Kidney (tissue), 14 donors: ENCODE results near the gene OR2S2. TPM values are rescaled to one million over a fixed set of nuclear protein-coding genes. Genes with fewer than 3 reads are reported as not detected.
"Not testable (repeated sequence)": the region's sequence is repeated elsewhere in the genome, so short reads cannot be mapped to it uniquely, and the experiment has no call there.

Source experiments
- DNase-seq, 5 donors: peaks; one replicate each; pipeline ENCODE4 v3.0.0-alpha.2; 2013 to 2020
- FAIRE-seq: peaks from 2 replicates; lab custom pipeline; 2012; peaks lifted over from hg19 to GRCh38; lab: Jason Lieb, UNC
- H3K27ac ChIP-seq, 2 donors: one replicate each; pipeline ENCODE4 v1.7.0; 2013; ENCODE audit warnings: low read depth in 2 of 2, low read length in 2 of 2, inconsistent platforms in 1 of 2
- H3K27me3 ChIP-seq: one replicate; pipeline ENCODE4 v1.7.1; 2013; ENCODE audit warnings: low read length, inconsistent platforms; ENCODE audit not compliant: control insufficient read depth, insufficient read depth
- H3K36me3 ChIP-seq, 3 donors: one replicate each; pipeline versions ENCODE4 v1.7.0 to v1.7.1; 2013; ENCODE audit warnings: low read length in 3 of 3, control low read depth in 1 of 3, inconsistent platforms in 1 of 3; ENCODE audit not compliant: insufficient read depth in 3 of 3, control insufficient read depth in 2 of 3
- H3K4me1 ChIP-seq, 3 donors: one replicate each; pipeline versions ENCODE4 v1.7.0 to v1.7.1; 2013; ENCODE audit warnings: low read length in 3 of 3, inconsistent platforms in 1 of 3, low read depth in 1 of 3; ENCODE audit not compliant: control insufficient read depth in 2 of 3, insufficient read depth in 2 of 3
- H3K4me3 ChIP-seq, 3 donors: one replicate each; pipeline versions ENCODE4 v1.7.0 to v1.8.1; 2013; ENCODE audit warnings: low read length in 3 of 3, control low read depth in 1 of 3, inconsistent platforms in 1 of 3
- H3K9ac ChIP-seq, 3 donors: one replicate each; pipeline versions ENCODE4 v1.7.0 to v1.7.1; 2013; ENCODE audit warnings: low read length in 3 of 3, control low read depth in 1 of 3, inconsistent platforms in 1 of 3
- H3K9me3 ChIP-seq, 3 donors: one replicate each; pipeline versions ENCODE4 v1.7.0 to v1.7.1; 2013; ENCODE audit warnings: low read length in 3 of 3, control low read depth in 1 of 3, inconsistent platforms in 1 of 3; ENCODE audit not compliant: control insufficient read depth in 2 of 3, insufficient read depth in 1 of 3
- intact Hi-C: fragments of 100-400 bp; cut with DNase I; formaldehyde crosslinking; loops from one replicate; pipeline ENCODE4 v1.11.1; 2022
- polyA plus RNA-seq: library from polyadenylated mRNA; stranded (reverse); fragments of 350-450 nt; fragmentation: Illumina TruSeq; extraction: RNeasy Lipid Tissue Mini Kit (QIAGEN cat#74804); gene quantifications from one replicate; pipeline ENCODE4 v1.2.3, GENCODE V29; 2014; ENCODE audit warnings: low read depth, low replicate concordance; ENCODE audit not compliant: insufficient read depth
- total RNA-seq: library from RNA; stranded (reverse); fragmentation: NEBNext Ultra II Directional; extraction: Animal tissue kit (Norgen Biotek cat#: 25700); gene quantifications from one replicate; pipeline ENCODE4 v1.2.1, GENCODE V29; 2021
- TF ChIP-seq, protein P1 (sequence below): IDR thresholded peaks from 3 replicates; pipeline ENCODE4 v1.5.1; 2012; ENCODE audit warnings: mild to moderate bottlenecking, moderate library complexity, borderline replicate concordance; ENCODE audit not compliant: insufficient read depth; ENCODE audit errors: extremely low read depth
- donor health status: control.
- donor health status: control.
- donor health status: control.
- donor health status: control.
- donor health status: control.
- donor health status: DM: yes; HTN: yes; CAD: no.
- donor health status: Normal renal cell carcinoma (clear cell type).

OR2S2 gene
- total and polyA plus RNA-seq, 2 donors from 2014 or later, result not detected

DNA sequence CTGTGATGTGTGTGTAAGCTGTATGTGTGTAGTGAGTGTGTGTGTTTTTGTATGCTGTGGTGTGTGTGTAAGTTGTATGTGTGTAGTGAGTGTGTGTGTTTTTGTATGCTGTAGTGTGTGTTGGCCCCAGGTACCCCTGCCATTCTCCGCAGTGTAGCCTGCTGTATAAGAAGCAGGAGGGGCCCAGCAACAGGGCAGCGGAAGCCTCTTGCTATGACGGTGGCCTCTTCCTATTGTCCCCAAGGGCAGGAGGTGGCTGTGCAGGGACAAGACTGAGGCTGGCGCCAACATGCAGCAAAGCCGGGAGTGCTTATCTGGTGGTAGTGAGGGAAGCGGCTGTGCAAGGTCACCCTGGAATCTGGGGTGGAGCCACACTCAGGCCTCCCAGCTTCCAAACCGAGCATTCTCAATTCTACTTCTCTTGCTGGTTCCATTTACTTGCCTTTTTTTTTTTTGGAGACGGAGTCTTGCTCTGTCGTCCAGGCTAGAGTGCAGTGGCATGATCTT is 43.6 kb downstream of the OR2S2 start:
- Histone ChIP-seq H3K9ac (no peak overlapping the region), H3K9me3 (peaks cover 0 to 4% (median 0%) of the 10 kb centered on the region in 3 donors), H3K4me1 (peaks cover 0 to 40% (median 10%) of the 10 kb centered on the region in 3 donors), H3K27ac (peak overlapping the region in 1 of 2 donors; percentile 2), H3K27me3 (no peaks in the 10 kb centered on the region), H3K4me3 (peak overlapping the region in 1 of 3 donors; percentile 42), H3K36me3 (peaks cover 0 to 4% (median 0%) of the 10 kb centered on the region in 3 donors)
- DNase-seq (peak; percentile 46 to 80 (median 65)), FAIRE-seq (peak; percentile 65)
- intact Hi-C loops, result no loop called here
- TF ChIP-seq, protein P1, sequence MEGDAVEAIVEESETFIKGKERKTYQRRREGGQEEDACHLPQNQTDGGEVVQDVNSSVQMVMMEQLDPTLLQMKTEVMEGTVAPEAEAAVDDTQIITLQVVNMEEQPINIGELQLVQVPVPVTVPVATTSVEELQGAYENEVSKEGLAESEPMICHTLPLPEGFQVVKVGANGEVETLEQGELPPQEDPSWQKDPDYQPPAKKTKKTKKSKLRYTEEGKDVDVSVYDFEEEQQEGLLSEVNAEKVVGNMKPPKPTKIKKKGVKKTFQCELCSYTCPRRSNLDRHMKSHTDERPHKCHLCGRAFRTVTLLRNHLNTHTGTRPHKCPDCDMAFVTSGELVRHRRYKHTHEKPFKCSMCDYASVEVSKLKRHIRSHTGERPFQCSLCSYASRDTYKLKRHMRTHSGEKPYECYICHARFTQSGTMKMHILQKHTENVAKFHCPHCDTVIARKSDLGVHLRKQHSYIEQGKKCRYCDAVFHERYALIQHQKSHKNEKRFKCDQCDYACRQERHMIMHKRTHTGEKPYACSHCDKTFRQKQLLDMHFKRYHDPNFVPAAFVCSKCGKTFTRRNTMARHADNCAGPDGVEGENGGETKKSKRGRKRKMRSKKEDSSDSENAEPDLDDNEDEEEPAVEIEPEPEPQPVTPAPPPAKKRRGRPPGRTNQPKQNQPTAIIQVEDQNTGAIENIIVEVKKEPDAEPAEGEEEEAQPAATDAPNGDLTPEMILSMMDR, result no peak

DNA sequence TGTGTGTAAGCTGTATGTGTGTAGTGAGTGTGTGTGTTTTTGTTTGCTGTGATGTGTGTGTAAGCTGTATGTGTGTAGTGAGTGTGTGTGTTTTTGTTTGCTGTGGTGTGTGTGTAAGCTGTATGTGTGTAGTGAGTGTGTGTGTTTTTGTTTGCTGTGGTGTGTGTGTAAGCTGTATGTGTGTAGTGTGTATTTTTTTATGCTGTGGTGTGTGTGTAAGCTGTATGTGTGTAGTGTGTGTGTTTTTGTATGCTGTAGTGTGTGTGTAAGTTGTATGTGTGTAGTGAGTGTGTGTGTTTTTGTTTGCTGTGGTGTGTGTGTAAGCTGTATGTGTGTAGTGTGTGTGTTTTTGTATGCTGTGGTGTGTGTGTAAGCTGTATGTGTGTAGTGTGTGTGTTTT is 44.5 kb downstream of the OR2S2 start:
- H3K36me3 ChIP-seq, H3K27me3 ChIP-seq, H3K27ac ChIP-seq, DNase-seq, H3K4me3 ChIP-seq, intact Hi-C loops, H3K9me3 ChIP-seq: not testable (repeated sequence)
- peak; percentile 32 for FAIRE-seq
- Histone ChIP-seq H3K4me1 (peaks cover 0 to 47% (median 11%) of the 10 kb centered on the region in 3 donors), H3K9ac (peak overlapping the region in 1 of 3 donors; percentile 7)

DNA sequence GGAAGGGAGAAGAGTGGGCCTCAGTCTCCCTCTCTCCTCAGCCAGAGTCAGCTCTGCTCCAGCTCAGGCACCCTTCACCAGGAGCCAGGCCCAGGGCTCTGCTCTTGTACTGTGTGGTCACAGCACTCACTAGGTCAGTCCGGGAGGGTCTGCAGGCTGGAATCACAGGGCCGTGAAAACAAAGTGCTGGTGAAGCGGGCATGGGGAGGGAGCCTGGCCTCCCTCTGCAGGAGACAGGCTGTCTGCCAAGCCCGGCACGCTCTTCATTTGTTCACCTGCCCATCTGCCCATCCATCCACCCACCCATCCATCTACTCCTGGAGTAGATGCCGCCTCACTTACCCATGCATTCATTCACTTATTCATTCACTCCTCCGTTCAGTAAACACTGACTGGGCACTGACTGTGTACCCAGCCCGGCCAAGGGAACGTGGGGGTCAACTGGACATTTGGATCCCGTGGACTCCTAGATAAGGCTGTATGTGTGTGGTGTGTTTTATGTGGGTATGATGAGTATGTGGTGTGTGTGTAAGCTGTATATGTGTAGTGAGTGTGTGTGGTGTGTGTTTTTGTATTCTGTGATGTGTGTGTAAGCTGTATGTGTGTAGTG is 45.1 kb downstream of the OR2S2 start:
- H3K4me3 ChIP-seq, result no peak overlapping the region
- TF ChIP-seq, protein P1, result no peak
- H3K27me3 ChIP-seq, result no peaks in the 10 kb centered on the region
- peak in 1 of 5 donors; percentile 62 for DNase-seq
- no peak for FAIRE-seq
- no peak overlapping the region for H3K27ac ChIP-seq
- peaks cover 0 to 4% (median 0%) of the 10 kb centered on the region in 3 donors for H3K36me3 ChIP-seq
- peak overlapping the region in 1 of 3 donors; percentile 7 for H3K9ac ChIP-seq
- H3K9me3 ChIP-seq, result peaks cover 0 to 4% (median 0%) of the 10 kb centered on the region in 3 donors
- intact Hi-C loops, result no loop called here
- H3K4me1 ChIP-seq, result peaks cover under 1 to 52% (median 16%) of the 10 kb centered on the region in 3 donors

DNA sequence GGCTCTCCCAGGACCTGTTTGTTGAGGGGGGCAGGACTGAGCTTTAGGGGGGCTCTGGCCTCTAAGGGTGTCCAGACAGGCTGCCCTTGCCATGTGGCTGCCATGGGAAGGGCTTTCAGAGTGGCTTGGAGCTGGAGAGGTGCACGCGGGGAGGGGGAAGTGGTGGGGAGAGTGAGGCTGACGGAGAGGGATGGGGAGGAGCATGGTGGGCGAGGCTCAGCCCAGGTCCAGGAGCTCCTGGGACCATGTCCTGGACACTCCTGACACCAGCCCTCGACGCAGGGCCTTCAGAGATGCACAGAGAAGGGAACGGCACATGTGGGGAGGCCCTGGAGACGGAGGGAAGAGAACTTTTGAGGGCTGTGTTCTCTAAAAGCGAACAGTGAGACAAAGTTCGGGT is 46.3 kb downstream of the OR2S2 start:
- TF ChIP-seq, protein P1, result no peak
- no peak for FAIRE-seq
- Histone ChIP-seq H3K9ac (no peak overlapping the region), H3K9me3 (peaks cover 0 to 4% (median 0%) of the 10 kb centered on the region in 3 donors), H3K4me1 (peaks cover 5 to 59% (median 27%) of the 10 kb centered on the region in 3 donors), H3K4me3 (peak overlapping the region in 1 of 3 donors; percentile 3), H3K36me3 (peaks cover 0 to 4% (median 0%) of the 10 kb centered on the region in 3 donors), H3K27me3 (no peaks in the 10 kb centered on the region), H3K27ac (no peak overlapping the region)
- DNase-seq, result no peak
- intact Hi-C loops, result no loop called here
